Liver (tissue), 3 donors: ENCODE data around the gene FILIP1.

ENCODE experiments used
- HNF4A ChIP-seq, 2 donors: conservative IDR thresholded peaks; 2 replicates each; pipeline ENCODE4 v1.6.1; 2016; ENCODE audit warnings: antibody characterized with exemption in 2 of 2, mild to moderate bottlenecking in 2 of 2
- RXRA ChIP-seq, 2 donors: IDR thresholded peaks; 2 replicates each; pipeline ENCODE4 v1.6.1; 2017 to 2018; ENCODE audit warnings: antibody characterized with exemption in 2 of 2, mild to moderate bottlenecking in 1 of 2
- TF ChIP-seq, protein P1 (sequence below): fragments of 150-350 bp; IDR thresholded peaks from 2 replicates; pipeline ENCODE4 v1.5.1; 2017; ENCODE audit warnings: improper control_type of control experiment, low read depth, low read length; ENCODE audit not compliant: missing input control
- donor health status: healthy.
- donor health status: healthy.

DNA sequence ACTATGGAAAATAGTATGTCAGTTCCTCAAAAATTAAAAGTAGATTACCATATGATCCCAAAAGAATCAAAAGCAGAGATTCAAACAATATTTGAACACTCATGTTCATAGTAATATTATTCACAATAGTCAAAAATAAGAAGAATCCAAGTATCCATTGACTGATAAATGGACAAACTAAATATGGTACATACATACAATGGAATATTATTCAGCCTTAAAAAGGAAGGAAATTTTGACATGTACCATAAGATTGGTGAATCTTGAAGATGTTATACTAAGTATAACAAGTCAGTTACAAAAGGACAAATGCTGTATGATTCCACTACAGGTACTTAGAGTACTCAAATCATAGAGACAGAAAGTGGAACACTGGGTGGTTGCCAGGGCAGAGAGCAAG, 120.7 kb downstream of the FILIP1 start:
- TF ChIP-seq HNF4A (conservative IDR thresholded peaks at IDR 0.05) (no peak), RXRA (IDR thresholded peaks at IDR 0.05) (no peak)
- TF ChIP-seq, protein P1, sequence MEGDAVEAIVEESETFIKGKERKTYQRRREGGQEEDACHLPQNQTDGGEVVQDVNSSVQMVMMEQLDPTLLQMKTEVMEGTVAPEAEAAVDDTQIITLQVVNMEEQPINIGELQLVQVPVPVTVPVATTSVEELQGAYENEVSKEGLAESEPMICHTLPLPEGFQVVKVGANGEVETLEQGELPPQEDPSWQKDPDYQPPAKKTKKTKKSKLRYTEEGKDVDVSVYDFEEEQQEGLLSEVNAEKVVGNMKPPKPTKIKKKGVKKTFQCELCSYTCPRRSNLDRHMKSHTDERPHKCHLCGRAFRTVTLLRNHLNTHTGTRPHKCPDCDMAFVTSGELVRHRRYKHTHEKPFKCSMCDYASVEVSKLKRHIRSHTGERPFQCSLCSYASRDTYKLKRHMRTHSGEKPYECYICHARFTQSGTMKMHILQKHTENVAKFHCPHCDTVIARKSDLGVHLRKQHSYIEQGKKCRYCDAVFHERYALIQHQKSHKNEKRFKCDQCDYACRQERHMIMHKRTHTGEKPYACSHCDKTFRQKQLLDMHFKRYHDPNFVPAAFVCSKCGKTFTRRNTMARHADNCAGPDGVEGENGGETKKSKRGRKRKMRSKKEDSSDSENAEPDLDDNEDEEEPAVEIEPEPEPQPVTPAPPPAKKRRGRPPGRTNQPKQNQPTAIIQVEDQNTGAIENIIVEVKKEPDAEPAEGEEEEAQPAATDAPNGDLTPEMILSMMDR = no peak
